GM19372 (cell line): ENCODE measurements around the gene SFMBT2.
"Not testable (repeated sequence)": the region's sequence is repeated elsewhere in the genome, so short reads cannot be mapped to it uniquely, and the experiment has no call there.

Experiments used
- ATAC-seq: cut with Tn5 transposase; IDR thresholded peaks from one replicate; pipeline ENCODE4 v1.9.1; 2021; ENCODE audit warnings: mild to moderate bottlenecking, low read depth, moderate library complexity; ENCODE audit not compliant: unreplicated experiment

SFMBT2 gene

DNA sequence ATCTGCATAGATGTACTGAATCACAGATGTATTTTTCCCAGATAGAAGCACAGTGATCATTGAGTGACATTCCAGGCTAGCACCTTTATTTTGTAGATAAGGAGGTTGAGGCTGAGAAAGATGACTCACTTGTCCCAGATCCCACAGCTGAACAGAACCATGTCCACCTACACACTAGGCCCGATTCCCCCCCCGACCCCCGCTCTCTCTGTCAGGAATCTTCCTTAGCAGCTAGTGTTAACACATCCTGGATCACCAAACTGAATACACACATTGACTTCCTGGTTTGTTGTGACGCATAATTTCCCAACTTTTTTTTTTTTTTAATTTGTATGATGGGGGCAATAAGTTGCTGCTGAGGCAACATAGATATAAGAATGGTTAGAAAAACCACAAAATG is 5.2 kb downstream of the SFMBT2 start:
- ATAC-seq: no peak

DNA sequence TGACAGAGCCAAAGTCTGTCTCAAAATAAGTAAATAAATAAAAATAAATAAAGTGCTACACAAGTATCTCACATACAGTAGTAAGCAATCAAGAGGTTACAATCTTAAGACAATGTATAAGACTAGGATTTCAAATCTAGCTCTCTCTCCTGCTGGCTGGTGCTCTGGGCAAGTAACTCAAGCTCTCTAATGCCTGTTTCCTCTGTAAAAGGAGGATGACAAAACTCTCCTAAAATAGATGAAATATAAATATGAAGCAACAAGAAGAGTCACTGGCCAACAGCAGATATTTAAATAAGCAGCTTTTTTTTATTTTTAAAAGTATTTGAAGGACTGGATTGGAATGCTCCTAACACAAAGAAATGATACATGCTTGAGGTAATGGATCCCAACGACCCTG is 7.2 kb downstream of the SFMBT2 start:
- no peak for ATAC-seq

DNA sequence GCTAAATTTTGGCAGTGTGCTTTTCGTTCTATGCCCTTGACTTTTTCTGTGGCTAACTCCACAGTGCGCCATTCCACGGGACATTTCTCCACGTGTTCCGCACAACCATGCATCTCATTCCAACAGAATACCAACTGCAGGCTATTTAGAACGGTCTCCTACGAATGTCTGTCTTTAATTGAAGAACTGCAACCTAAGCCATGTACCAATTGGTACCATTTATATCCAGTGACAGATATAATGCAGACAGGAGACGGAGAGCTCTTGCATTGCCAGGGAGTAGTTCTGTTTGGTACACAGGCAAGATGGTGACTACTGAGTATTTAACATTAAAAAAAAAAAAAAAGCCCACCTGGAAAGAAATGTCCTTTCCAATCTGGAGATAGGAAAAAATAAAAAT is 9.1 kb downstream of the SFMBT2 start:
- ATAC-seq: no peak

DNA sequence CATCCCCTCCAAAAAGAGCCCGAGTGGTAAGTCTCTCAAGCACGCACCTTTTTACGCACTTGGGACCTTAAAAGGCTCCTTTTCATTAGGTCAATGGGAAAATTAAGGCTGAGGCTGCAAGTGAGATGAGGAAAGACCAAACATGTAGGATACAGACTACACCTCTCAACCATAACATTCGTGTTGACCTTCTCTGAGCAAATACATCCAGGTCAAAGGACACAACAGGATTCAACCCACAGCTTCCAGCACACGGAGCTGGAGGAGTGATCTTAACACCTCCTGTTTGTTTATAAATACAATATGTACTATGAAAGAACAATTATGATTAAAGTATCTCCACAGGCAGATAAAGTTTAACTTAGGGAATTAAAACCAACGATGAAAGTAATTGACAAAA is 9.7 kb downstream of the SFMBT2 start:
- no peak for ATAC-seq

DNA sequence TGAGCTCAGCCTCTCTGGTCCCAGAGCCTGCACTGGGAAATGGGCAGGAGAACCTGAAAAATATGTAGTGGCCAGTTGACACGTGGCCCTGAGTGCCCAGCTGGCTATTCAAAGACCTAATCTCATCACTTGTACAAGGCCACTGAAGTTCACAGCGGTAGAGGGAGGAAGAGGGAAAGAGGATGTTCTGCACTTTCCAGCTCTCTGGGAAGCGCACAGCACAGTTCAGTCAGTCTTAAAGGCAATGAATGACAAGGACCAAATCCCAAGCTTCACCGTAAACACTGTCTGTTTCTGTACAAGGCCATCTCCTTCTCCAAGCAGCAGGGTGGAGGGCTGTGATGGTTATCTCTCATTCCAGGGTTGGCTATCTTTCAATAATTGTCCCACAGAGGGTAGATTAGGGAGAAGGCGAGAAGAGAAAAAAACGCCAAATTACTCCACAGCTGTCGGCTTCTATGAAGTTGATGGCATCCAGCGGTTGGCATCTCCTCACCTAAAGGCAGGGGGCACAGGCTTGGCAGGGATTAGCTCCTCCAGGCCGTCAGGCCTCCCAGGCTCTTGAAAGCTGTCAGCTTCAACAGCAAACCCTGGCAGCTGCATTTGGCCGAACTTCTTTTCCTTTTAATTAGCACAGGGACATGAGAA is 10.6 kb downstream of the SFMBT2 start:
- ATAC-seq: no peak

DNA sequence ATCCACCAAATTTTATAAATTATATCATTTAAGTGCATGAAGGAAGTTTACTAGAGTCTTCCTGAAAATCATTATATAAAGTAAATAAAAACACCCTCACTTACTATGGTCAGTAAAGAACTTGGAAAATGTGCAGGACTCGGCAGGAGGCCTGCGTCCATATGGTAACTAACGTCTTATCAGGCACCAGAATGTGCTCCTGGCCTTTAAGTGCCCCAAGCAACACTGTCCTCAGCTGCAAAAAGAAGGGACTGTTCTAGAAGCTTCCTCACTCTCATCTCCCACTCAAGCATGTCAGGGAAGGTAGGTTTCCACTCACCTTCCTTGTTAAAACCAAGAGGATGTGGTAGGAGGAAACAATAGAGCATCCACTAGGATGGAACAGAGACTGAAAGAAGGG is 11.3 kb downstream of the SFMBT2 start:
- ATAC-seq: no peak

DNA sequence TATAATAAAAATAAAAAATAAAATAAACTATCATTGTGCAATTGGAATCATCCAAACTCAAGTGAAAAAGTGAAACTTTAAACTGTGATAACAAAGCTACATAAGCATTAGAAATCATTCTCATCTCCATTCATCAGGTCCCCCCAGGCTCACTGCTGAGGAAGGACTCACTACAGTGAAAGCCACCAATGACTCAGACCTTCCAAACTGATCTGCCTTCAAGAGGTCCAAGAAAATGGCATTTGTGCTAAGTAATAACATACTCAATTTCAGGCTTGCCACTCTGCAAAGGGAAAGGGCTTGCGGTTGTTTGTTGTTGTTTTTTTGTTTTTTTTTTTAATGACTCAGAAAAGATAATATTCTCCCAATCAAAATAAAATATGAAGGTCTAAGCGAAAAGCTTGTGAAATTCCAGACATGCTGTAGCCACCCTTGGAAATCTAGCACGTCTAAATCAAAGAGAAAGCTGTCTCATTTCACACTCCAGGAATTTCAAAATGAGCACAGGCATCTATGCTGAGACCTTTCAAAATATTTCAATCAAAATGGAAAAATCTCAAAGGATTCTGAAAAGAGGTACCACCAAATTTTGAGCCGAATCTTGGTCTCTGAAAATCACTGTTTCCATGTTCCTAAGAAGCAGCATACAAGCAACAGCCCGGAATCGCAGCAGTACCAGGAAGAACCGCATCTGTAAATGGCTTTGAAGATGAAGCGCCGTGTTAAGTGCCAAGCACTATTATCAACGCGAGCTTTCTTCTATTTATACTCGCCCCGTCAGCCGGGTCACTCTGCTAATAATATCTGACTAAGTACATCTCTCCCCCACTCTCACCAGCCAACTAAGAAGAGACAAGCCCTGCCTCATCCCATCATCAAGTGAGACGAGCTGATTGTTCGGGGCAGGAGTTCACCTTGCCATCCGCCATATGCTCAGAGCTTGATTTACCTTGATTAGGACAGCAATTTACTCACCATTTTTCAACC is 13.5 kb downstream of the SFMBT2 start:
- ATAC-seq: no peak

DNA sequence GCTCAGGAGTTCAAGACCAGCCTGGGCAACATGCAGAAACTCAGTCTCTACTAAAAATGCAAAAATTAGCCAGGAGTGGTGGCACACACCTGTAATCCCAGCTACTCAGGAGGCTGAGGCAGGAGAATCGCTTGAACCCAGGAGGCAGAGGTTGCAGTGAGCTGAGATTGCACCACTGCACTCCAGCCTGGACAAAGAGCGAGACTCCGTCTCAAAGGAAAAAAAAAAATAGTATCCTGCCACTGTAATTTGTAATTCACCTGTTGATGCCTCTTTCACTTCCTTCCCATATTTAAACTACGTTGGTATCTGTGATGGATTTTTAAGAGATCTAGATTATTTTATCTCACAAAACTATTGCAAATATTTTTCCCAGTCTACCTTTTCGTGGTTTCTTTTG is 18.5 kb downstream of the SFMBT2 start:
- ATAC-seq: not testable (repeated sequence)

DNA sequence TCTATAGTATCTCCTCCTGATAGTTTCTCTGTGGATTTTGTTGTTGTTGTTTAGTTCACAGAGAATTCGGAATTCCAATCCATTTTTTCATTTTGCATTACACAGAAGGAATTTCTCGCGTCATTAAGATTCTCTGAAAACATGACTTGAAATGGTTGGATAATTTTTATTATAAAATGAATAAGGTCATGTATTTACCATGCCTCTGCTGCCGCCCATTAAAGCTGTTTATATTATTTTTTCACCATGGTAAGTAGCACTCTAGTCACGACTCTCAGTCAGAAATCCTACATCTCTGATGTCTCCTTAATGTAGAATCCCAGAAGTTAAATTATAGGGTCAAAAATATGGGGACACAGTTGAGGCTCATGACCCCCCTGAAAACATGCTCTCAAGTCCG is 19.1 kb downstream of the SFMBT2 start:
- ATAC-seq: no peak

DNA sequence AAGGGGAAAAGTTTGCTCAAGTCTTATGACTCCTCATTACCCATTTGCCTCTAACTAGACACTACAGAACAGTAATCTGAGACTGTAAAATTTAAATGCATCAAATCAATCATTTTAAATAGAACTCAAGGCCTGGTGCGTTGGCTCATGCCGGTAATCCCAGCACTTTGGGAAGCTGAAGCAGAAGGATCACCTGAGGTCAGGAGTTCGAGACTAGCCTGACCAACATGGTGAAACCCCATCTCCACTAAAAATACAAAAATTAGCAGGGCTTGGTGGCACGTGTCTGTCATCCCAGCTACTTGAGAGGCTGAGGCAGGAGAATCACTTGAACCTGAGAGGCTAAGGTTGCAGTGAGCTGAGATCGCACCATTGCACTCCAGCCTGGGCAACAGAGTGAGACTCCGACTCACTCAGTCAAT is 20.1 kb downstream of the SFMBT2 start:
- not testable (repeated sequence) for ATAC-seq

DNA sequence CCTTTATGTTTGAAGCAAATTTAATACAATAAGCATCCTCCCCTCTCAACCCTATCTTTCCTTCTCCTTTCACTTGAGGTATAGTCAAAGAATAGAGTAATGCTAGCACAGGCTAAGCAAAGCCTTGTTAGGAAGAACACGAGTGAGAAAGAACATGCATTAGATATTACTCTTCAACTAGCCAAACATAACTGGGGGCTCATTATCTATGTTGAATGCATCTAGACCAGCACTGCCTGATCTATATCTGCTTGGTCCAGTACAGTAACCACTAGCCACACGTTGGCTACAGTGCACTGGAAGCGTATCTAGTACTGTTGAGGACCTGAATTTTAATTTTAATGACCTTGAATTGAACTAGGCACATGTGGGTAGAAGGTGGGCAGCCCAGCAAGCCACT is 21.0 kb downstream of the SFMBT2 start:
- no peak for ATAC-seq

DNA sequence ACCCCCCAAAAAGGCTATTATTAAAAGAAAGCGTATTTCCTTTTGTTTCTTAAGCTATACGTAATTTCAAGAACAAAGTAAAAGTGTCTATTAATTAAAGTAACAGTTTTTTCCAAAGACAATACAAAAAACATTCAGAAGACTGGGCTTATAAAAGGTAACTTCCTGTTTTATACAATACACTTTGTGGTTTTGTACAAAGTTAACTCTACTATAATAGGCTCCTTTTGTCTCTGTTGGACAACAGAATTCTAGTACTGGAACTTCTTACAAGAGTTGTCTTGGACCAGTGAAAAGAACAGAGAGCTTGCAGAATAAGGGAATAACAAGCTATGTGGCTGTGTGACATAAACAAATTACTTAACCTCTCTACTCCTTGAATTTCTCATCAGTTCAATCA is 21.5 kb downstream of the SFMBT2 start:
- ATAC-seq: no peak

DNA sequence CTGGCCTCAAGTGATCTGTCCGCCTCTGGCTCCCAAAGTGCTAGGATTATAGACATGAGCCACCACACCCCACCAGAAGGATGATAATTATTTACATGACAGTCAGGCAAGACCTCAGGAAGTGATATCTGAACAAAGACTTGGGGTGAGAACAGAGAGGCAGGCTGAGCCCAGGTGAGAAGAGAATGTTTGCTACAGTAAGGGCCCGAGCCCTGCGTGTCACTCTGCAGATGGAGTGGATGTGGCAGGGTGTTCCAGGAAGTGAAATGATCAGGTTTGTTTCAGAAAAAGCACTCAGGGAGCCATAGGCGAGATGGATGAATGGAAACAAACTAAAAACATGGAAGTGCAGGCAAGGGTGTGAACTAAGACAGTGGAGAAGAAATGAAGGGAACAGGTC is 22.2 kb downstream of the SFMBT2 start:
- no peak for ATAC-seq

DNA sequence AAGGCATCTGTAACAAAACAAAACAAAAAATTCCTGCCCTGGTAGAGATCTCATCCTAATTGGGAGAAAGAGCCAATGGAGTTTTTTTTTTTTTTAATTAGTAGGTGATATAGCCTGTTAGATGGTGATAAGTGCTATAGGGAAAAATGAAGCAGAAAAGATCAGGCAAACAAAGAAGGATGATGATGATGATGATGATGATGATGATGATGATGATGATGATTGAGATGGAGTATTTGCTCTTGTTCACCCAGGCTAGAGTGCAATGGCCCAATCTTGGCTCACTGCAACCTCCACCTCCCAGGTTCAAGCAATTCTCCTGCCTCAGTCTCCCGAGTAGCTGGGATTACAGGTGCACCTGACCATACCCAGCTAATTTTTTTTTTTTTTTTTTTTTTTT is 22.7 kb downstream of the SFMBT2 start:
- ATAC-seq: not testable (repeated sequence)

DNA sequence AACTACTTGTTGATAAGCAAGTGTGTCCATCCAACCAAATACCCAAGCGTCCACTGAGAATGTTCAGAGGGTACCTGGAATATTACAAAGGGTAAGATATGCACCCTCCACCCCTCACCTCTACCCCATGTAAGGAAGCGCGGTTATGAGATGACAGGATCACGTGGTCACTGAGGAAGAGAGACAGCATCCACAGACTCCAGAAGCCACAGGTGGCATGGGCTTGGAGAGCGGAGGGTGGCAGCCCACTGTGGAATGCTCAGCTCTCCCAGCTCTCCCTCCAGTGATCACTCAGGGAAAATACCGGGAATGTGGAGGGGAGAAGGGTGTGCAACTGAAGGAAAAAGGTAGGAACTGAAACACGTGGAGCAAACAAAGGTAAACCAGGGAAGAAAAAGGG is 25.7 kb downstream of the SFMBT2 start:
- ATAC-seq: no peak

DNA sequence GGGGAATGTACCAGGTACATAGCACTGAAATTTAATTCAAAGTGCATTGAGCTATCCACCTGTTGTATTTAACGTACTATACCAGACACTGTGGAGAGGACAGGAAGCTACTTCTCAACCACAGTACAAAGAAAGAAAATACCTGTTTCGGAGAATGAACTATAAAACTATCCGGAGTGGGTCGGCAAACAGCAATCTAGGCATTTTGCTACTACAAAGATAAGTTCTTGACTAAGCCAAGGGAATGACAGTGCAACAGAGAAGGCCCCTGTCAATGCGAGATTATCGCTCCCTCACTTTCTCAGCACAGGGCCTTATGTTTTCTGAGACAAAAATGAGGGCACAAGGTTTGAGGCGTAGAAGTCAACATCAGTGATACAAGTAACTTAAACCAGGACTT is 27.4 kb downstream of the SFMBT2 start:
- no peak for ATAC-seq

DNA sequence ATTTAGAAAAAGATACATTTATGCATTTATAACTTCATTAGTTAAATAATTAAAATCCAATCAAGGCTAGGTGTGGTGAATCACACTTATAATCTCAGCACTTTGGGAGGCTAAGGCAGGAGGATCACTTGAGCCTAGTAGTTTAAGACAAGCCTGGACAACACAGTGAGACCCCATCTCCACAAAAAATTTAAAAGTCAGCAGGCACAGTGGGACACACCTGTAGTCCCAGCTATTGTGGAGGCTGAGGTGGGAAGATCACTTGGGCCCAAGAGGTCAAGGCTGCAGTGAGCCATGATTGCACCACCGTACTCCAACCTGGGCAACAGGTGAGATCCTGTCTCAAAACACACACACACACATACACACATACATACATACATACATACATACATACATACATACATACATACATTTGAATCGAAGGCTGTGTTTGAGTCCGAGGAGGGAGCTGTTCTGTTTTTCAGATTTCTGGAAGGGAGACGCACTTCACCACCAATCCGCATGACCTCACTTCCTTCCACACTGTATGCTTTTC is 30.1 kb downstream of the SFMBT2 start:
- ATAC-seq: no peak

DNA sequence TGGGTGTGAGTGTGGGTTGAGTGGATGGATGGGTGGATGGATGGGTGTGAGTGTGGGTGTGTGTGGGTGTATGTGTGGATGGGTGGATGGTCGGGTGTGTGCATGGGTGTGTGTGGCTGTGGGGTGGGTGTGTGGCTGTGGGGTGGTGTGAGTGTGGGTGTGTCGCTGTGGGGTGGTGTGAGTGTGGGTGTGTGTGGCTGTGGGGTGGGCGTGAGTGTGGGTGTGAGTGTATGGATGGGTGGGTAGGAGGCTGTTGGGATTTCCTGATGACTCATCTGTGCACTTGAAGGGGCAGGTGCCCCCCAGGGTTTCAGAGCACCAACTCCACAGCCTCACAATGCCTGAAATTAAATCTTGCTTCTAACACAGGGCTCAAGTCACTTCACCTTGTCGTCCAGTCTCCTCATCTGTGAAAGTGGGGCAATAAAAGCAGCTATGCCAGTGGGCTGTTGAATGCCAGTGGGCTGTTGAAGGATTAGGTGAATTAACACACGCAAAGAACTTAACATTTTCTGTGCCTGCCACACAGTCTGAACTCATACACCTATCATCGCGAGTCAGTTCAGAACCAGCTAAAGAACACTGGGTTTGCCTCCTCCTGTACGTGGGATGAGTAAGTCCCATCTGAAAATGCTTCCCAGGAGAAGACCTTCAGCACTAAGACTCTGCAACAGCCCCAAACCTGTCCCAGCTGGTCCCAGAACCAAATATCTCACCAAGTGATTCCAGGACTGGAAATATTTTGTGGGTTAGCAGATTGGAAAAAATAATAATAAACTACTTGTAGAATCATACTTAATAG is 32.0 kb downstream of the SFMBT2 start:
- no peak for ATAC-seq

DNA sequence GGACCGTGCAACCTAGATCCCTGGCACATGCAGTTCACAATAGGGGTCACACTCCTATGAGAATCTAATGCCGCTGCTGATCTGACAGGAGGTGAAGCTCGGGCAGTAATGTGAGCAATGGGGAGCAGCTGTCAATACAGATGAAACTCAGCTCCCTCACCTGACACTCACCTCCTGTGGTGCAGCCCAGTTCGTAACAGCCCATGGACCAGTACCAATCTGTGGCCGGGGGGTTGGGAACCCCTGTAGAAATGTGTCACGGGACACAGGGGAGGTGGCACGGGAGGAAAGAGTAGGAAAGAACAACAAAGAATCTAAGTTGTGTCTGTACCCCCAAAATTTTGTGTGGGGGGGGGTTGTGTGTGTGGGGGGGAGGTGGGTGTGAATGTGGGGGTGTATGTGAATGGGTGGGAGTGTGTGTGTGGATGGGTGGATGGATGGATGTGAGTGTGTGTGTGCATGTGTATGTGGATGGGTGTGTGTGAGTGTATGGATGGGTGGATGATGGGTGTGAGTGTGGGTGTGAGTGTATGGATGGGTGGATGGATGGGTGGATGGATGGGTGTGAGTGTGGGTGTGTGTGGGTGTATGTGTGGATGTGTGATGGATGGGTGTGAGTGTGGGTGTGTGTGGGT is 33.1 kb downstream of the SFMBT2 start:
- no peak for ATAC-seq

DNA sequence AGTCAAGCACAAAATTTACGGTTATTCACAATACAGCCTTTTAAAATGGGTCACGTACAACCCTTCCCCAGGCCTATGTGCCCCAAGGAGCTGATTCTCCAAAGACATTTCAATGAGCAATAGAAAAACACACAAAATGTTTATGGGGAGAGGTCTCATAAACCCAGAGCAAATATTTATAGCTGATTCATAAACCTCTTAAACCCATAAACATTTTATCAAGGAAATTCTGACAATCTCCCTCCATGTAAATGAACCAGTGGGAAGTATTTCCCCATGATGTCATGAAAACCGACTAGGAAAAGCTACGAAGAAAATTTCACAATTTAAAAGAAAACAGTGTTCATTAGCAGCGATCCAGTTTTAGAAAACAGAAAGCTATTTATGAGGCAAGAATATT is 36.0 kb downstream of the SFMBT2 start:
- ATAC-seq: no peak
